Left renal cortex interstitium (tissue), 4 donors: ENCODE results near the gene DPPA5. TPM values are rescaled to one million over a fixed set of nuclear protein-coding genes. Genes with fewer than 3 reads are reported as not detected.
"Not testable (repeated sequence)": the region's sequence is repeated elsewhere in the genome, so short reads cannot be mapped to it uniquely, and the experiment has no call there.

ENCODE experiments used
- DNase-seq, 4 donors: peaks; one replicate each; pipeline ENCODE4 v3.0.0-alpha.2; 2013; ENCODE audit warnings: low read depth in 4 of 4, low spot score in 2 of 4, missing footprints in 1 of 4
- polyA plus RNA-seq, 4 donors: library from polyadenylated mRNA; unstranded; fragments of 120-200 nt; gene quantifications; one replicate each; pipeline ENCODE4 v1.2.1, GENCODE V29; 2013; ENCODE audit not compliant: insufficient read length in 4 of 4

The DPPA5 gene
- under 1 TPM in 1 of 4 donors, not detected in 3; 0.22 TPM for polyA plus RNA-seq

- DNase-seq = no peak
Observed at GRCh38 chr6:73353636-73354593, at the start of gene DPPA5. DPPA5 (minus strand) TSS chr6:73354276; CDS start chr6:73354225, 51 bp downstream.

GRCh38 chr6:73400656-73401055 lies 46.6 kb upstream of the DPPA5 start:
- no peak for DNase-seq

DNA sequence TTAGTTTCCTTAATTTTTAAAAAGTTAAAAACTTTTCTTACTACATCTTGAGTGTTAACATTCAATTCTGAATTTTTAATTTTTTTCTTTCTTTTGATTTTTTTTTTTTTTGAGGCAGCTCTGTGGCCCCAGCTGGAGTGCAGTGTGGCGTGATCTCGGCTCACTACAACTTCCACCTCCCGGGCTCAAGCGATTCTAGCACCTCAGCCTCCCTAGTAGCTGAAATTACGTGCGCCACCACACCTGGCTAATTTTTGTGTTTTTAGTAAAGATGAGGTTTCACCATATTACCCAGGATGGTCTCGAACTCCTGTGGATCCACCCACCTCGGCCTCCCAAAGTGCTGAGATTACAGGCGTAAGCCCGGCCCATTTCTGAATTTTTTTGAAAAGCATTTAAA lies 41.8 kb upstream of the DPPA5 start:
- no peak for DNase-seq

DNA sequence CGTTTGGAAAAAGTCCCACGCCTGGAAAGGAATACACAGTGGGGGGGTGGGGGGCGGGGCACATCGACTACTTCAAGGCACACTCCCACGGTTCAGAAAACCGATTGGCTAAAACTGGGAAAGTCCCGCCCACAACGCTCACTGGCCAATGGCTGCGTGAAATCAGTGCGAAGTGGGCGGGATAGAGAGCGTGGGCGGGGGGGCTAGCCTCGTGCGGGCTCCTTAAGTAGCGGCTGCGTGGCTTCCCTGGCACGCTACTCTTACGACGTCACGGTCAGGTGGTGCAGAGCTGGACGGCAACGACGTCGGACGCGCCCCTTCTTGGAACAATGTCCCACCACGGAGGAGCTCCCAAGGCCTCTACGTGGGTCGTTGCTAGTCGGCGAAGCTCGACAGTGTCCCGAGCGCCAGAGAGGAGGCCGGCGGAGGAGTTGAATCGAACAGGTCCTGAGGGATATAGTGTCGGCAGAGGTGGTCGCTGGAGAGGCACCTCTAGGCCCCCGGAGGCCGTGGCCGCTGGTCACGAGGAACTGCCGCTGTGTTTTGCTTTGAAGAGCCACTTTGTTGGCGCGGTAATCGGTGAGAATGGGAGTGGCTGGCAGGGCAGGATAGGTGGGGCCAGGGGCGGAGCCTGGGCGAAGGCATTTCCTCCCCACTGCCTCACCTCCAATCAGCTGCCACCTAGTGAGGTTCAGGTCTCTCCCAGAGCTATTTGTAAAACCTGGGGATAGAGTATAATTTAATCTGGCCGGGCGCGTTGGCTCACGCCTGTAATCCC lies 40.7 kb upstream of the DPPA5 start, which contains the start of gene DDX43:
DDX43 (plus strand) TSS at position 252 of the 778 bp plus-strand sequence; CDS start at position 330, 78 bp downstream.
- no peak for DNase-seq

GRCh38 chr6:73393278-73393677 lies 39.2 kb upstream of the DPPA5 start:
- no peak for DNase-seq

DNA sequence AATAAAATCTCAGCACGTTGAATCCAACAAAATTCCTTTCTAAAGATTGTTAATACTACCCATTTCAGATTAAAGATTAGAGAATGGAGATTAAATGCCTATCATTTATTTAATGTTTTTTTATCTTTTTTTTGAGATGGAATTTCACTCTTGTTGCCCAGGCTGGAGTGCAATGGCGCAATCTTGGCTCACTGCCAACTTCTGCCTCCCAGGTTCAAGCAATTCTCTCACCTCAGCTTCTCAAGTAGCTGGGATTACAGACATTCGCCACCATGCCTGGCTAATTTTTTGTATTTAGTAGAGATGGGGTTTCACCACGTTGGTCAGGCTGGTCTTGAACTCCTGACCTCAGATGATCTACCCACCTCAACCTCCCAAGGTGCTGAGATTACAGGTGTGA lies 38.1 kb upstream of the DPPA5 start:
- DNase-seq = not testable (repeated sequence)

- DNase-seq = no peak
Observed at GRCh38 chr6:73391675-73392074, 37.6 kb upstream of the DPPA5 start.

GRCh38 chr6:73389854-73390253 lies 35.8 kb upstream of the DPPA5 start:
- no peak for DNase-seq

DNA sequence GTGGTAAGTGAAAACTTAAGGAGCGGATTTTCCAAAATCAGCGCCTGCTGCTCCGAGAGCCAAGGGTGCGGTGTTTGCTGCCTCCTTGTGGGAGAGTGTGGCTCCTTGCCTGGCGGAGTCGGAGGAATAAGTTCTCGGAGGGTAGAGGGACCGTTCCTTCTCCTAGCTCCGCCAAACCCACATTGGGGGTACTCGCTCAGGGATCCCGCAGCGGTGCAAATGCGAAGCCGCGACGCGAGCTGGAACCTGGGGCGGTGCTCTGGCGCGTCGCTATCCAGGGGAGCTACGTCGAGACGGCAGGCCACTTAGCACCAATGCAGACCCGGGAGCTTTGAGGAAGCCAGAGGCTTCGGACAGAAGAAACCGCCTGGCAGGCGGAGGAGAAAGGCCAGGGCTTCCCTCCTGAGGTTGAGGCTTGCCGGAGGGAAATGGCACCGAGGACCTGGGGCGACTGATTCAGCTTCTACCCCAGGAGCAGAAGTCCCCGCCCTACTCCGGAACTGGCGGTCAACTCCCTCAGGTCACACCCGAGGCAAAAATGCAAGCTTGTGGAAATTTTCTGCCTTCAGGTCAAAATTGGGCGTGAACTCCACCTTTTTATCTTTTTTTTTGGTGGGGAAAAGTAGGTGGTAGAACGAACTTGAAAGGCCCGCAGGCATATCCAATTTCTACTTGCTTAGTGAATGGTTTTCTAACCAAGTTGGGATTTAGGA lies 34.9 kb upstream of the DPPA5 start:
- DNase-seq = peak; percentile 15 to 46 (median 32)

DNA sequence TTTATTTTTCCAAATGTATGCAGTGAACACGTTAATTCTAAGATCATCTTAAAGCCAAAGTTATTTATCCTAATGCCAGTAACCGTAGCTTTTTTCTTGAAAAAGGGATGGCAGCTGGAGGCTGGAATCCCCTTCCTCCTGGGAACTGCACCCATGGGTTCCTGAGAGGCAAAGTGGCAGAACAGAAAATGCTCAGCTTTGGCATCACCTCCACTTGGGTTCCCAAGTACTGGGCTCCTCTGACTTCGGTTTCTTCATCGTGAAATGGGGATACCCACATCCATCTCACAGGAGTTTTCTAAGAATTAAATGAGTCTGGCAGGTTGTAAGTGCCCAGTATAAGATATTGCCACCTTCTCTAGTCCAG lies 34.3 kb upstream of the DPPA5 start:
- no peak for DNase-seq

GRCh38 chr6:73382462-73383113 lies 28.5 kb upstream of the DPPA5 start:
- no peak for DNase-seq

DNA sequence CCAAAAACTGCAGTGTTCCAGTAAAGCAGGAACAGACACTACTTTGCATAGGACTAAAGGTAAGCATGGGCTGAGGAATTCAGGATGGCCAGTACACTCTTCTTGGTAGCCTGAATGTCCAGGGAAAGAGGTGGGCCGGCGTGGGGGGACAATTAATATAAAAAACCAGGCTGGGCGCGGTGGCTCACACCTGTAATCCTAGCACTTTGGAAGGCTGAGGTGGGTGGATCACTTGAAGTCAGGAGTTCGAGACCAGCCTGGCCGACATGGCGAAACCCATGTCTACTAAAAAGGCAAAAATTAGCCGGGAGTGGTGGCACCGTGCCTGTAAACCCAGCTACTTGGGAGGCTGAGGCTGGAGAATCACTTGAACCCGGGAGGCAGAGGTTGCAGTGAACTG lies 27.5 kb upstream of the DPPA5 start:
- DNase-seq = not testable (repeated sequence)

DNA sequence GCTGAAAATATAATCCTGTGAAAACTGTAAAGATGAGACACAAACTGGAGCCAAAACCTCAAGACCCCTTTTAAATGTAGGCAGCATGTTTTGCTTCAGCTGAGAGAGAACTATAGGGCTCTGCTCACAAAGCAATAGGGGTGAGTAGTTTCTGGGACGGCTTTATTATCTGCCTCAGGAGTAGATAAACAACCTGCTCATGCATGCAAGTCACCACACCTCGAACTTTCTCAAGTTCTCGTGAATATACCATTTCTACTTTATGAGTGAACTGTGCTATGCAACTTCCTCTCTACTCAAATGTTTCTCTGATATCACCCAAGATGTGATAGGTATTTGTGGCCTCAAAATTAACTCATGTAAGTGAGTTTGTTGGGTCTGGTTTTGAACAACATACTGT lies 23.1 kb upstream of the DPPA5 start:
- DNase-seq = no peak

DNA sequence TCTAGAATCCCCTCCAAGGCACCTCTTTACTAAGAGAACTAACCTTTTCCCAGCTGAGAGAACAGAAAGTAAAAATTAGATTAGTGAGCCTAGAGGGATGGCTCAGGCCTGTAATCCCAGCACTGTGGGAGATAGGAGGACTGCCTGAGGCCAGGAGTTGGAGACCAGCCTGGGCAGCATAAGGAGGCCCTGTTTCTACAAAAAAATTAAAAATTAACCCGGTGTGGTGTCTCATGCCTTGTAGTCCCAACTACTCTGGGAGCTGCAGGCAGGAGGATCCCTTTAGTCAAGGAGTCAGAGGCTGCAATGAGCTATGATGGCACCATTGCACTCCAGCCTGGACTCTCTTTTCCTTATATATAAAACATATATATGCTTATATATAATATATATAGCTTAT lies 21.1 kb upstream of the DPPA5 start:
- no peak for DNase-seq

DNA sequence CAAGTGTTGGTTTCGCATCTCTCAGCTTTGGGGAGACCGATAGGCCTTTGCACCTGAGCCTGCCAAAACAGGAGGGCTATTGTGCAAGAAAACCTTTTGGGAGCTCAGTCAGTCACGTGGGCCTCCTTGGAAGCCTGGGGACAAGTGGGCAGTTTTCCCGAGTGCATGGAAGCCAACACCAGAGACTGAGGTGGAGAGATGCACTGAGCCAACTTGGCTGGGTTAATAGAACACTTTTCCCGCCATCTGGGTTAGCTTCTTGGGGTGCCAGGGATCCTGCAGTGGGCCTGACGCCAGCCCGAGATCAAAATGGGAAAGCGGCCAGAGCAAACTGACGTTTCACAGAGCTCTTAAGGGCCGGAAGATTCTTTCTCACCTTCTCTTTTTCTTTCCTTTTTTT lies 18.4 kb upstream of the DPPA5 start:
- no peak for DNase-seq

GRCh38 chr6:73371984-73372383 lies 17.9 kb upstream of the DPPA5 start:
- no peak for DNase-seq

DNA sequence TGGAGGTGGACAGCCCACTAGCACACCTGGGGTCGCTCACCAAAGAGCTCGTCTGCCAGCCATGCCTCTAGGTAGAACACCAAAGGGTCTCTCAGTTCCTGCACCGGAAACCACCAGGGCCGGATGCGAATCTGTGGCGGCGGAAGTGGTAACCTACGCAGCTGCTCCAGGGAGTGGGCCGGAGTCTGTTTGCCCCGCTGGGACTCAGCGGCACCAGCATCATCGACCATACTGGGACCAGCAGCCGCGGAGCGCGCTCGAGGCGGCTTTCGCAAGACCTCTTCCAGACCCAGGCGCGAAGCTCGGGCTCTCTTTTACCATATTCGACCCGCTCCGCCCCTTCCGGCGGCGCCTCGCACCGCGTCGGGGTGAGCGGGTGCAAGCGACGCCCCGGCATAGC lies 15.5 kb upstream of the DPPA5 start, which contains the start of gene OOEP:
OOEP (minus strand) TSS at position 335 of the 400 bp plus-strand sequence; CDS start at position 230, 105 bp downstream.
- no peak for DNase-seq

- no peak for DNase-seq
Observed at GRCh38 chr6:73369157-73369556, 15.1 kb upstream of the DPPA5 start.

DNA sequence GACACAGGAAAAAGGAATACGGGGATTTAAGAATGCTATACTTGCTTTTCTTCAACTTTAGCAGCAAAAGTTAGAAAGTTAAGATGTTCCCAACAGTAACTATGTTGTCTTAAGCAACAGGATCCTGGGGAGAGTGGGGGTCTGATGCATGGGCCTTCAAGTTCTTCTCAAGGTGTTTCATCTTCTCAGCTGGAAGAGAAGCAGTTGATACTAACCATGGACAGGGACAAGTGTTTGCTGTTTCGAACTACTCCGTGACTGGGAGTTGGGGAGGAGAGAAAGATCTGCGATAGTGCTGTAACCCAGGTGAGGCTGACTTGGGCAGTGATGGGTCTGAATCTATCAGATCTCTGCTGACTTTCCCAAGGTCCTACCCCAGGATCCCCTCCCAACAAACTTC lies 14.6 kb upstream of the DPPA5 start:
- DNase-seq = no peak

DNA sequence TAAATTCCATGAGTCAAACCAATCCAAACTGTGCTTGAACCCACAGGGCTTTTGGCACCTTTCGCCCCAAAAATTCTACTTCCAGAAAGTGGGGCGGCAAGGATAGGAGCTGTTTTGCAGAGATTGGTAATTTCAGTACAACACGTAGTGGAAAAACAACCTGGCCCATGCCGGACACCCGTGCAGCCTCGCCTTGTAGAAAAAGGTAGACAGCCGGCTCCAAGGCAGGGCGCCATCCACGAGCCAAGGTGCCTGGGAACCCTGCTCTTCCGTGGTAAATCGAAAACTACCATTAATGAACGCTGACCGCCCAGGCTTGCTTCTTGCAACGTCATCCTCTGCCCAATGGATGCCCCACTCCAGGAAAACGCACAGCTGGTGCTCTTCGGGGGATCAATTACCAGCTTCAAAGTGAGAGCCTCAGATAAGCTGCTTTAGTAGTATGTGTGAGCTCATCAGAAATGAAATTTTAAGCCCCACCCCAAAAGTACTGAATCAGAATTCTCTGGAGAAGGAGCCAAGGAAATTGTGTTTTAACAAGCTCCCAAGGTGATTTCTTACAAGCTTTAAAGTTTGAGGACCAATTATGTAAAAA lies 13.8 kb upstream of the DPPA5 start:
- no peak for DNase-seq
